ENCODE measurements around the gene SENP5. TPM values are rescaled to one million over a fixed set of nuclear protein-coding genes. Genes with fewer than 3 reads are reported as not detected.

Gene SENP5
- total RNA-seq, 4 donors from 2014 or later, result 21.4 to 42.7 (median 31.7) TPM

- H3K36me3 ChIP-seq, result peaks cover 0 to 78% of the 10 kb centered on the region in 2 donors
- ATAC-seq, result peak; percentile 58 to 71
- in situ Hi-C loops (cut with MboI; ENCODE audit: low sequenced_read_pairs in 4 of 4), result no loop called here
Measured at GRCh38 chr3:196903740-196904139, 36.0 kb downstream of the SENP5 start.

GRCh38 chr3:196914866-196915265 is 47.1 kb downstream of the SENP5 start:
- ATAC-seq, result no peak
- Histone ChIP-seq H3K27ac (no peak overlapping the region), H3K36me3 (peaks cover 0 to 20% of the 10 kb centered on the region in 2 donors), H3K9me3 (no peaks in the 10 kb centered on the region), H3K4me3 (no peak overlapping the region), H3K27me3 (no peaks in the 10 kb centered on the region), H3K4me1 (no peaks in the 10 kb centered on the region)
- no peak for DNase-seq
- TF ChIP-seq CTCF (IDR thresholded peaks at IDR 0.05 in 4 of 5, conservative IDR thresholded peaks at IDR 0.05 in 1 of 5) (no peak), POLR2A (IDR thresholded peaks at IDR 0.05) (no peak)
- intact Hi-C loops (cut with DNase I; ENCODE audit: low total_unique reads), result no loop called here
- in situ Hi-C loops (cut with MboI; ENCODE audit: low sequenced_read_pairs in 4 of 4), result no loop called here

More at GRCh38 chr3:196903740-196904139, 36.0 kb downstream of the SENP5 start:
- peak; percentile 18 to 63 for DNase-seq
- H3K27me3 ChIP-seq, result no peaks in the 10 kb centered on the region
- no peak overlapping the region for H3K4me3 ChIP-seq
- intact Hi-C loops (cut with DNase I; ENCODE audit: low total_unique reads), result no loop called here
- peaks cover 0 to 6% of the 10 kb centered on the region in 2 donors for H3K4me1 ChIP-seq
- H3K9me3 ChIP-seq, result no peaks in the 10 kb centered on the region
- H3K27ac ChIP-seq, result peak overlapping the region in 2 of 4 donors; percentile 26 to 56
- no peak for TF ChIP-seq CTCF (IDR thresholded peaks at IDR 0.05 in 4 of 5, conservative IDR thresholded peaks at IDR 0.05 in 1 of 5)
- TF ChIP-seq POLR2A (IDR thresholded peaks at IDR 0.05), result no peak

GRCh38 chr3:196915375-196915774 is 47.7 kb downstream of the SENP5 start:
- intact Hi-C loops (cut with DNase I; ENCODE audit: low total_unique reads), result no loop called here
- in situ Hi-C loops (cut with MboI; ENCODE audit: low sequenced_read_pairs in 4 of 4), result no loop called here
- TF ChIP-seq POLR2A (IDR thresholded peaks at IDR 0.05) (no peak), CTCF (IDR thresholded peaks at IDR 0.05 in 4 of 5, conservative IDR thresholded peaks at IDR 0.05 in 1 of 5) (no peak)

GRCh38 chr3:196916221-196916620 is 48.5 kb downstream of the SENP5 start:
- intact Hi-C loops (cut with DNase I; ENCODE audit: low total_unique reads), result no loop called here
- Histone ChIP-seq H3K27ac (no peak overlapping the region), H3K4me3 (no peak overlapping the region), H3K36me3 (peaks cover 0 to 20% of the 10 kb centered on the region in 2 donors), H3K9me3 (no peaks in the 10 kb centered on the region), H3K27me3 (no peaks in the 10 kb centered on the region), H3K4me1 (no peaks in the 10 kb centered on the region)
- in situ Hi-C loops (cut with MboI; ENCODE audit: low sequenced_read_pairs in 4 of 4), result no loop called here
- no peak for TF ChIP-seq CTCF (IDR thresholded peaks at IDR 0.05 in 4 of 5, conservative IDR thresholded peaks at IDR 0.05 in 1 of 5)
- TF ChIP-seq POLR2A (IDR thresholded peaks at IDR 0.05), result no peak
- DNase-seq (no peak), ATAC-seq (no peak)

More at GRCh38 chr3:196915375-196915774, 47.7 kb downstream of the SENP5 start:
- no peak for DNase-seq
- no peak overlapping the region for H3K27ac ChIP-seq
- ATAC-seq, result no peak
- H3K9me3 ChIP-seq, result no peaks in the 10 kb centered on the region
- no peaks in the 10 kb centered on the region for H3K27me3 ChIP-seq
- no peak overlapping the region for H3K4me3 ChIP-seq
- no peaks in the 10 kb centered on the region for H3K4me1 ChIP-seq
- H3K36me3 ChIP-seq, result peaks cover 0 to 20% of the 10 kb centered on the region in 2 donors

- Histone ChIP-seq H3K27me3 (no peaks in the 10 kb centered on the region), H3K4me3 (no peak overlapping the region), H3K4me1 (no peaks in the 10 kb centered on the region), H3K36me3 (peaks cover 0 to 20% of the 10 kb centered on the region in 2 donors), H3K9me3 (no peaks in the 10 kb centered on the region), H3K27ac (no peak overlapping the region)
- DNase-seq (no peak), ATAC-seq (no peak)
- intact Hi-C loops (cut with DNase I; ENCODE audit: low total_unique reads), result no loop called here
- TF ChIP-seq POLR2A (IDR thresholded peaks at IDR 0.05), result no peak
- TF ChIP-seq CTCF (IDR thresholded peaks at IDR 0.05 in 4 of 5, conservative IDR thresholded peaks at IDR 0.05 in 1 of 5), result no peak
- in situ Hi-C loops (cut with MboI; ENCODE audit: low sequenced_read_pairs in 4 of 4), result no loop called here
Measured at GRCh38 chr3:196916995-196917394, 49.3 kb downstream of the SENP5 start.
